Neural crest cell (in vitro differentiated cells): ENCODE measurements around the gene ELAVL4. TPM values are rescaled to one million over a fixed set of nuclear protein-coding genes. Genes with fewer than 3 reads are reported as not detected.

ENCODE experiments used
- DNase-seq: peaks from one replicate; pipeline ENCODE4 v3.0.0; 2021; ENCODE audit warnings: low read depth, mixed read lengths, low spot score
- H3K27ac Mint-ChIP-seq: one replicate; pipeline ENCODE4 v1.8.0; 2021; ENCODE audit warnings: mild to moderate bottlenecking, mixed read lengths; ENCODE audit not compliant: unreplicated experiment
- H3K27me3 Mint-ChIP-seq: 2 replicates; pipeline ENCODE4 v1.8.0; 2021; ENCODE audit warnings: low read depth, mild to moderate bottlenecking, mixed read lengths
- H3K36me3 Mint-ChIP-seq: 2 replicates; pipeline ENCODE4 v1.8.0; 2021; ENCODE audit warnings: low read depth, mild to moderate bottlenecking, mixed read lengths
- H3K4me1 Mint-ChIP-seq: 2 replicates; pipeline ENCODE4 v1.8.0; 2021; ENCODE audit warnings: mixed read lengths
- H3K4me3 Mint-ChIP-seq: one replicate; pipeline ENCODE4 v1.8.0; 2021; ENCODE audit warnings: mild to moderate bottlenecking, mixed read lengths
- H3K9me3 Mint-ChIP-seq: 2 replicates; pipeline ENCODE4 v1.8.0; 2021; ENCODE audit warnings: mixed read lengths
- total RNA-seq: library from RNA; stranded (reverse); gene quantifications from 2 replicates; pipeline ENCODE4 v1.2.1, GENCODE V29; 2021
- TF ChIP-seq, protein P1 (sequence below): fragments of 200-600 bp; sonication (generic); conservative IDR thresholded peaks from 2 replicates; pipeline ENCODE4 v1.5.0; 2021; ENCODE audit warnings: antibody characterized with exemption, mild to moderate bottlenecking

Gene ELAVL4
- total RNA-seq, 1 donor from 2014 or later = 0.77 TPM

DNA sequence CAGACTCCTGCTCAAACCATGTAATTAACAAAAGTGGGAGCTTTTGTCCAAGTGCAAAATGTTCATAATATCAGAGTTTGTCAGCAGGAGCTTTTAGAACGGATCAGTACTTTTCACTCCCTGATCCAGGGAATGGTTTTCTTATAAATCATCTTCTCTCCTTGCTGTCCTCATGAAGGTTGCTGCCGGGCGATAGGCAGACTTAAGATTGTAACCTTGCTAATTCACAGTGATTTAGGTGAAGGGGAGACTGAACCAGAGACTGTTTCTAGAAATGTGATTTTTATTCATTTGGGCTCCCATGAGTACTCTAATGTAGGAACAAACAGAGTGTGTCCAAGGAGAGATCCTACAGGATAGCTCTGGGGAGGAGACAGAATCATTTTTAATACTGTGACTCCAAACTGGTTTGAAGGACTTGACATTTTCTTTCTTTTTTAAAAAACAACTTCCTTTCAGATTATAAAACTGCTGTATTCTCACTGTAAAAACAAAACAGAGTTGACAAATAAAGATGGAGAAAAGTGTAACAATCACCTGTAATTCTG, 23.7 kb downstream of the ELAVL4 start:
- Mint-ChIP-seq H3K4me3 (no peak overlapping the region), H3K27me3 (no peaks in the 10 kb centered on the region), H3K9me3 (peaks cover 12% of the 10 kb centered on the region), H3K27ac (no peak overlapping the region), H3K36me3 (no peaks in the 10 kb centered on the region), H3K4me1 (no peaks in the 10 kb centered on the region)
- TF ChIP-seq, protein P1, sequence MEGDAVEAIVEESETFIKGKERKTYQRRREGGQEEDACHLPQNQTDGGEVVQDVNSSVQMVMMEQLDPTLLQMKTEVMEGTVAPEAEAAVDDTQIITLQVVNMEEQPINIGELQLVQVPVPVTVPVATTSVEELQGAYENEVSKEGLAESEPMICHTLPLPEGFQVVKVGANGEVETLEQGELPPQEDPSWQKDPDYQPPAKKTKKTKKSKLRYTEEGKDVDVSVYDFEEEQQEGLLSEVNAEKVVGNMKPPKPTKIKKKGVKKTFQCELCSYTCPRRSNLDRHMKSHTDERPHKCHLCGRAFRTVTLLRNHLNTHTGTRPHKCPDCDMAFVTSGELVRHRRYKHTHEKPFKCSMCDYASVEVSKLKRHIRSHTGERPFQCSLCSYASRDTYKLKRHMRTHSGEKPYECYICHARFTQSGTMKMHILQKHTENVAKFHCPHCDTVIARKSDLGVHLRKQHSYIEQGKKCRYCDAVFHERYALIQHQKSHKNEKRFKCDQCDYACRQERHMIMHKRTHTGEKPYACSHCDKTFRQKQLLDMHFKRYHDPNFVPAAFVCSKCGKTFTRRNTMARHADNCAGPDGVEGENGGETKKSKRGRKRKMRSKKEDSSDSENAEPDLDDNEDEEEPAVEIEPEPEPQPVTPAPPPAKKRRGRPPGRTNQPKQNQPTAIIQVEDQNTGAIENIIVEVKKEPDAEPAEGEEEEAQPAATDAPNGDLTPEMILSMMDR = no peak
- DNase-seq = no peak

DNA sequence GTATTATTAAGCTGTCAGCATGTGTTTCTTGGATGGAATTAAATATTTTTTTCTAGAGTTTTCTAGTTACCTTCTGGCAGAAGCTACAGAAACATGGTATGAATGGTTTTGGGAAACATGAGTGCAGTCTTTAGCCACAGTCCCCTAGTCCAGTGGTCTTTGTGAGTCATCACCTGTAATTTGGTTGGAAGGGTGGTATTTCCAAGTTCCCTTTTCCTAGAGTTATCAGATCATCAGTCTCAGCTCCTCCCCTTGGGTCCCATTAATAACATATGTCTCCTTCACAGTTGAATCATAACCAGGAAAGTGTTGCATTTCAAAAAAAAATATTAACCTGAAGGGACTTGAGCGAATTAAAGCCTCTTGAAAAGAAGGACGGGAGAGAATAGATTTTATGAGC, 27.0 kb downstream of the ELAVL4 start:
- Mint-ChIP-seq H3K4me3 (no peak overlapping the region), H3K9me3 (peaks cover 8% of the 10 kb centered on the region), H3K27ac (no peak overlapping the region)

DNA sequence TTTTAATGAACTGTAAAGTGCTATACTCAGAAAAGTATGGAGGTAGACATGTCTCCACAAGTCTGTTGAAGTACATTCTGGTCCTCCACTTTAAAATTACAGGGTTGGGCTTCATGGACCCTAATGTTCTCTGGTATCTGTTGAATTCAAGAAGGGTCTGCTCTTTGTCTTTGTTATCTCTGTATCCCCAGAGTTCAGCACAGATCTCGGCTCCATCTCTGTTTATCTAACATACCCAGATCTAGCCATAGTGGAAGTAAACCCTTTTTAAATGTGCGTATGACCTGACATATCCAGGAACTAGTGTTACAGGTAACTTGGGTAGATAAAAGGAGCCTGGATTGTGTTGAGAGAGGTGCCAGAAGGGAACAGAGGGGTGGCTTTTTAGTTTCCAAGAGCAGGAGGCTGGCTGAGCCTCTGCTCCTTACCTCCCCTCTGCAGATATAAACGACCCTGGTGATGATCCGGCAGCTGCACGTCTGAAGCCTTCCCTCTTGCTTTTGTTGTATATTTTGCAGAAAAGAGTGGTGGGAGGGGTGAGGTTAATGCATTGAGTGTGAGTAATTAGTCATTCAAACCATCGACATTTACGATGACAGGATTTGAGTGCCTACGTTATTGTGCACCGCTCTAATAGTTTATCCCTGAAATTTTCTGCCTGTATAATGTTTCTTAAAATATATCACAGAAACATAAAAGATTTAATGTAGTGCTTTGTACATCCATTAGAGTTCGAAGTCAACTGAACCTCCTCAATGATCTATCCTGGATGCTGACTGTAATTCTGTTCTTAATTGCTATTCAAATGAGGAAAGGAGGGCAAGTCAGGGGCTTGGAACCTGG, 30.8 kb downstream of the ELAVL4 start:
- DNase-seq = no peak
- H3K36me3 Mint-ChIP-seq = no peaks in the 10 kb centered on the region
- peaks cover 15% of the 10 kb centered on the region for H3K9me3 Mint-ChIP-seq
- TF ChIP-seq, protein P1 = no peak
- H3K27ac Mint-ChIP-seq = no peak overlapping the region
- H3K4me3 Mint-ChIP-seq = no peak overlapping the region
- no peaks in the 10 kb centered on the region for H3K27me3 Mint-ChIP-seq
- no peaks in the 10 kb centered on the region for H3K4me1 Mint-ChIP-seq

More for the DNA sequence above, 27.0 kb downstream of the ELAVL4 start:
- no peaks in the 10 kb centered on the region for H3K27me3 Mint-ChIP-seq
- no peaks in the 10 kb centered on the region for H3K36me3 Mint-ChIP-seq
- H3K4me1 Mint-ChIP-seq = no peaks in the 10 kb centered on the region
- TF ChIP-seq, protein P1 = no peak
- no peak for DNase-seq

DNA sequence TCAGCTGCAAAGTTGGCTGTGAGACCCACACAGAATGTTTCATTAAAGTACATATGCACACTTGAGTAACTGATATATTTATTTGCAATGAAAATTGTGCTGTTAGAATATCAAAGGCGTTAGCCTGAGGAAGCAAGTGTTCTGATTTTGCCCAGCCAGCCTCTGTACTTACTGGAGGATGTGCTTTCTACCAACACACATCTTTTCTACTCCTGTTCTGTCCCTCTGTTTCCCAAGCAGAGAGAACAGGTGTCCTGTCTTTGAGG, 31.4 kb downstream of the ELAVL4 start:
- H3K36me3 Mint-ChIP-seq = no peaks in the 10 kb centered on the region
- no peaks in the 10 kb centered on the region for H3K4me1 Mint-ChIP-seq
- H3K9me3 Mint-ChIP-seq = peaks cover 15% of the 10 kb centered on the region
- H3K4me3 Mint-ChIP-seq = no peak overlapping the region
- no peak overlapping the region for H3K27ac Mint-ChIP-seq
- TF ChIP-seq, protein P1 = no peak
- no peak for DNase-seq
- H3K27me3 Mint-ChIP-seq = no peaks in the 10 kb centered on the region

DNA sequence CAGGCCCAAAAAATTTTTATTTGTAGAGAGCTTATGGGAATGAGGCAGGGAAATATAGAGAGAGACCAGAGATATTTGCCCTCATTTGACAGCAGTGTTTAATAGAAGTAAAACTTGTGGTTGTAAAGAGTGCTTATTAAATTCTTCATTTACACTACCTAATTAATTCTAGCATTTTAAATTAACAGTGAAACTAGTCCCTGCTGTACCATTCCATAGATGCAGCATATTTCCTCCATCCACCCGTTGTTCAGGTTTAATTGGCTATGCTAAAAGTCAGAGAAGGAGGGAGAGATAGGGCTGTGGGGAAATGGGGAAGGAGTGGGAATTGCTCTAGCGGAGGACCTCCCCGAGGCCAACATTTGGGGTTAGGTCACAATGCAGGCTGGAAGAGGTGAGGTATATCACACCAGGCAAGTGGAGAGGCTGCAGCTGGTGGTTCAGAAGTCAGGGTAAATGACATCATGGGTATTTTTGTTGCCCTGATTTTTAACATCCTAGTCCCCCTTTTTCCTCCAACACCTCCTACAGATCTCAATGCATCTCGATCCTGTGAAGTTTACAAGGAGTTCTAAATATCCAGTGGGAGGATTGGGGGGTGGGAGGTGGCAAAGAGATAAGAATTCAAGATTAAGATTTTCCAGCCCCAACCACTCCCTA, 38.6 kb downstream of the ELAVL4 start:
- no peak for DNase-seq
- TF ChIP-seq, protein P1 = no peak
- no peaks in the 10 kb centered on the region for H3K27me3 Mint-ChIP-seq
- H3K9me3 Mint-ChIP-seq = peaks cover 18% of the 10 kb centered on the region
- H3K4me3 Mint-ChIP-seq = no peak overlapping the region
- no peak overlapping the region for H3K27ac Mint-ChIP-seq
- peaks cover 3% of the 10 kb centered on the region for H3K36me3 Mint-ChIP-seq
- H3K4me1 Mint-ChIP-seq = no peaks in the 10 kb centered on the region
